ENCODE measurements around the gene FOXO3. TPM values are rescaled to one million over a fixed set of nuclear protein-coding genes. Genes with fewer than 3 reads are reported as not detected.
A peak's percentile ranks its signal among the peaks of the same experiment; 100 is the strongest.

The FOXO3 gene
- total and polyA plus RNA-seq, 2 of the 13 experiments (the other 11 are each of a cell fraction or from before 2014, with no cell fraction given): 16.0 to 22.5 TPM

DNA sequence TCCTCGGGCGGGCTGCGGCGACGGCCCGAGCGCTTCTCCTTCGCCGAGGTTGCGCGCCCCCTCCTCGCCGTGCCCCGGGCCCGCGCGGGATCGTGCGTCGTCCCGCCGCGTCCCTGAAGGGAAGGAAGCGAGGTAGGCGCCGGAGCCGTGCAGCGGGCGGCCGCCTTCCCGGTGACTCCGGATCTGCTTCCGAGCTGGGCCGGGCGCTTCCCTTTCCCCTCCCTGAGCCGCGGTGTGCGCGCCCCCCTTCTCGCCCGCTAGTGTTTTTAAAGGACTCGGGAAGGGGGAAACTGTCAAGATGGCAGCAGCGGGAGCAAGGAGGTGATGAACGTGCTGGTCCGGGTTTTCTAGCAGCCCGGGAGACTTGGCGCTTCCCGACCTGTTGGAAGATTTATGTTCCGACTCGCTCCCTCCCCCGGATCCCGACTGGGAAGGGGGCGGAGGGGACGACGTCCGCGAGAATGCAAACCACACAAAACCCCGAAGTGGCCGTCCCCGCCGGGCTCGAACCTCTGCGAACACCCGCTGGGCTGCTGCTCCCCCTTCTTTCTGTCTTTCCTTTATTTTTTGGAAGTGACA is 744 bp upstream of the FOXO3 start (continued):
- TF ChIP-seq GABPA (IDR thresholded peaks at IDR 0.05; ENCODE audit: low read depth, low read length) (peak; percentile 20; the same call in 1 of the 2 replicates), GABPA (CRISPR knock-in tag; IDR thresholded peaks at IDR 0.05; ENCODE audit: low read depth) (0 out of 2 replicates have a peak, but pooled peaks have one; percentile 18), LCORL (IDR thresholded peaks at IDR 0.05) (no peak), LCORL (CRISPR knock-in tag; IDR thresholded peaks at IDR 0.05) (peak; percentile 6; the same call in 1 of the 2 replicates), PHF20 (CRISPR knock-in tag; IDR thresholded peaks at IDR 0.05) (peak; percentile 52), ZZZ3 (CRISPR knock-in tag; IDR thresholded peaks at IDR 0.05; ENCODE audit: borderline replicate concordance) (0 out of 2 replicates have a peak, but pooled peaks have one; percentile 23), ZNF260 (CRISPR knock-in tag; IDR thresholded peaks at IDR 0.05; ENCODE audit: borderline replicate concordance, low read depth) (no peak), ZNF337 (CRISPR knock-in tag; IDR thresholded peaks at IDR 0.05; ENCODE audit: borderline replicate concordance, low read depth) (no peak), ZNF670 (CRISPR knock-in tag; IDR thresholded peaks at IDR 0.05; ENCODE audit: borderline replicate concordance) (no peak), MYC (CRISPR knock-in tag; IDR thresholded peaks at IDR 0.05; ENCODE audit: borderline replicate concordance) (no peak), ZNF496 (CRISPR knock-in tag; IDR thresholded peaks at IDR 0.05; ENCODE audit: insufficient replicate concordance) (no peak), ZNF446 (CRISPR knock-in tag; IDR thresholded peaks at IDR 0.05) (no peak), RAD21 (CRISPR knock-in tag; IDR thresholded peaks at IDR 0.05) (0 out of 2 replicates have a peak, but pooled peaks have one; percentile 19), GATA4 (IDR thresholded peaks at IDR 0.05; ENCODE audit: borderline replicate concordance, low read depth) (no peak), EZH2 (conservative IDR thresholded peaks at IDR 0.05; ENCODE audit: low read depth, low read length) (no peak), CCDC6 (CRISPR knock-in tag; IDR thresholded peaks at IDR 0.05) (no peak), TMF1 (CRISPR knock-in tag; IDR thresholded peaks at IDR 0.05; ENCODE audit: low read depth) (peak; percentile 1; the same call in 1 of the 2 replicates), U2AF2 (IDR thresholded peaks at IDR 0.05; ENCODE audit: low read depth, low read length) (no peak), FOXC1 (CRISPR knock-in tag; IDR thresholded peaks at IDR 0.05; ENCODE audit: borderline replicate concordance) (0 out of 2 replicates have a peak, but pooled peaks have one; percentile 25), ZNF761 (CRISPR knock-in tag; conservative IDR thresholded peaks at IDR 0.05) (no peak)
- TF ChIP-seq, protein P1, sequence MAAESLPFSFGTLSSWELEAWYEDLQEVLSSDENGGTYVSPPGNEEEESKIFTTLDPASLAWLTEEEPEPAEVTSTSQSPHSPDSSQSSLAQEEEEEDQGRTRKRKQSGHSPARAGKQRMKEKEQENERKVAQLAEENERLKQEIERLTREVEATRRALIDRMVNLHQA (CRISPR knock-in tag; IDR thresholded peaks at IDR 0.05): no peak
- TF ChIP-seq, protein P2, sequence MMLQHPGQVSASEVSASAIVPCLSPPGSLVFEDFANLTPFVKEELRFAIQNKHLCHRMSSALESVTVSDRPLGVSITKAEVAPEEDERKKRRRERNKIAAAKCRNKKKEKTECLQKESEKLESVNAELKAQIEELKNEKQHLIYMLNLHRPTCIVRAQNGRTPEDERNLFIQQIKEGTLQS (CRISPR knock-in tag; IDR thresholded peaks at IDR 0.05): peak; percentile 10; the same call in 1 of the 2 replicates
- TF ChIP-seq, protein P3, sequence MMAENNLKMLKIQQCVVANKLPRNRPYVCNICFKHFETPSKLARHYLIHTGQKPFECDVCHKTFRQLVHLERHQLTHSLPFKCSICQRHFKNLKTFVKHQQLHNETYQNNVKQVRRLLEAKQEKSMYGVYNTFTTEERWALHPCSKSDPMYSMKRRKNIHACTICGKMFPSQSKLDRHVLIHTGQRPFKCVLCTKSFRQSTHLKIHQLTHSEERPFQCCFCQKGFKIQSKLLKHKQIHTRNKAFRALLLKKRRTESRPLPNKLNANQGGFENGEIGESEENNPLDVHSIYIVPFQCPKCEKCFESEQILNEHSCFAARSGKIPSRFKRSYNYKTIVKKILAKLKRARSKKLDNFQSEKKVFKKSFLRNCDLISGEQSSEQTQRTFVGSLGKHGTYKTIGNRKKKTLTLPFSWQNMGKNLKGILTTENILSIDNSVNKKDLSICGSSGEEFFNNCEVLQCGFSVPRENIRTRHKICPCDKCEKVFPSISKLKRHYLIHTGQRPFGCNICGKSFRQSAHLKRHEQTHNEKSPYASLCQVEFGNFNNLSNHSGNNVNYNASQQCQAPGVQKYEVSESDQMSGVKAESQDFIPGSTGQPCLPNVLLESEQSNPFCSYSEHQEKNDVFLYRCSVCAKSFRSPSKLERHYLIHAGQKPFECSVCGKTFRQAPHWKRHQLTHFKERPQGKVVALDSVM (CRISPR knock-in tag; IDR thresholded peaks at IDR 0.05): no peak
- TF ChIP-seq, protein P4, sequence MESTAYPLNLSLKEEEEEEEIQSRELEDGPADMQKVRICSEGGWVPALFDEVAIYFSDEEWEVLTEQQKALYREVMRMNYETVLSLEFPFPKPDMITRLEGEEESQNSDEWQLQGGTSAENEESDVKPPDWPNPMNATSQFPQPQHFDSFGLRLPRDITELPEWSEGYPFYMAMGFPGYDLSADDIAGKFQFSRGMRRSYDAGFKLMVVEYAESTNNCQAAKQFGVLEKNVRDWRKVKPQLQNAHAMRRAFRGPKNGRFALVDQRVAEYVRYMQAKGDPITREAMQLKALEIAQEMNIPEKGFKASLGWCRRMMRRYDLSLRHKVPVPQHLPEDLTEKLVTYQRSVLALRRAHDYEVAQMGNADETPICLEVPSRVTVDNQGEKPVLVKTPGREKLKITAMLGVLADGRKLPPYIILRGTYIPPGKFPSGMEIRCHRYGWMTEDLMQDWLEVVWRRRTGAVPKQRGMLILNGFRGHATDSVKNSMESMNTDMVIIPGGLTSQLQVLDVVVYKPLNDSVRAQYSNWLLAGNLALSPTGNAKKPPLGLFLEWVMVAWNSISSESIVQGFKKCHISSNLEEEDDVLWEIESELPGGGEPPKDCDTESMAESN (CRISPR knock-in tag; conservative IDR thresholded peaks at IDR 0.05): 0 out of 2 replicates have a peak, but pooled peaks have one; percentile 9
